Activated T-helper 2 cell treated with anti-CD3 and anti-CD28 coated beads, Interferon-gamma antibody, Interleukin-2, Interleukin-4, amounts not matched to agents 10 μg/mL and 5 μg/mL and 100 μg/mL, durations not matched to agents 14 hours and 24 hours and 36 hours (primary cell): Measurements from ENCODE around the gene DBNL. TPM values are rescaled to one million over a fixed set of nuclear protein-coding genes. Genes with fewer than 3 reads are reported as not detected.

Experiments
- DNase-seq: peaks from one replicate; pipeline ENCODE4 v3.0.0; 2021; ENCODE audit warnings: low spot score
- H3K27ac Mint-ChIP-seq: one replicate; pipeline ENCODE4 v1.8.0; 2021; ENCODE audit warnings: mixed read lengths
- H3K27me3 Mint-ChIP-seq: one replicate; pipeline ENCODE4 v1.8.0; 2021; ENCODE audit warnings: low read depth, mixed read lengths
- H3K36me3 Mint-ChIP-seq: one replicate; pipeline ENCODE4 v1.8.0; 2021; ENCODE audit warnings: low read depth, mixed read lengths
- H3K4me1 Mint-ChIP-seq: one replicate; pipeline ENCODE4 v1.8.0; 2021; ENCODE audit warnings: low read depth, mixed read lengths
- H3K4me3 Mint-ChIP-seq: one replicate; pipeline ENCODE4 v1.8.0; 2021; ENCODE audit warnings: low read depth, mild to moderate bottlenecking, moderate library complexity, mixed read lengths
- H3K9me3 Mint-ChIP-seq: one replicate; pipeline ENCODE4 v1.8.0; 2021; ENCODE audit warnings: mixed read lengths
- intact Hi-C: fragments of 100-400 bp; cut with micrococcal nuclease; formaldehyde crosslinking; loops from one replicate; pipeline ENCODE4 v1.15.1; 2023
- total RNA-seq: library from RNA; stranded (reverse); gene quantifications from 2 replicates; pipeline ENCODE4 v1.2.3, GENCODE V29; 2022

The DBNL gene
- total RNA-seq, 1 donor from 2014 or later, result 143 TPM

- H3K4me3 Mint-ChIP-seq, result no peak overlapping the region
- peaks cover 28% of the 10 kb centered on the region for H3K4me1 Mint-ChIP-seq
- intact Hi-C loops, result no loop called here
- no peak for DNase-seq
- H3K36me3 Mint-ChIP-seq, result peaks cover 55% of the 10 kb centered on the region
- peak overlapping the region; percentile 17 for H3K27ac Mint-ChIP-seq
- no peaks in the 10 kb centered on the region for H3K9me3 Mint-ChIP-seq
- H3K27me3 Mint-ChIP-seq, result no peaks in the 10 kb centered on the region
Observed at GRCh38 chr7:44079331-44080021, 35.0 kb downstream of the DBNL start.

- DNase-seq, result no peak
- peaks cover 28% of the 10 kb centered on the region for H3K4me1 Mint-ChIP-seq
- intact Hi-C loops, result no loop called here
- H3K27ac Mint-ChIP-seq, result no peak overlapping the region
- peaks cover 49% of the 10 kb centered on the region for H3K36me3 Mint-ChIP-seq
- no peaks in the 10 kb centered on the region for H3K9me3 Mint-ChIP-seq
- no peak overlapping the region for H3K4me3 Mint-ChIP-seq
- no peaks in the 10 kb centered on the region for H3K27me3 Mint-ChIP-seq
Observed at GRCh38 chr7:44080118-44080517, 35.6 kb downstream of the DBNL start.

- Mint-ChIP-seq H3K36me3 (peaks cover 45% of the 10 kb centered on the region), H3K9me3 (no peaks in the 10 kb centered on the region), H3K27me3 (no peaks in the 10 kb centered on the region), H3K4me3 (peak overlapping the region; percentile 87), H3K27ac (peak overlapping the region; percentile 94), H3K4me1 (peaks cover 31% of the 10 kb centered on the region)
- intact Hi-C loops, result no loop called here
- DNase-seq, result no peak
Observed at GRCh38 chr7:44080686-44081265, 36.3 kb downstream of the DBNL start.

- intact Hi-C loops, result no loop called here
Observed at GRCh38 chr7:44081266-44081748, 36.8 kb downstream of the DBNL start.

GRCh38 chr7:44082541-44083207, 38.2 kb downstream of the DBNL start:
- H3K4me3 Mint-ChIP-seq, result peak overlapping the region; percentile 80
- intact Hi-C loops, result loop anchor here (1.0 to 2.0 kb wide), 5 partner anchors 38 to 176 kb away; partner anchors contain the start of genes DBNL, POLD2 and YKT6
- H3K27ac Mint-ChIP-seq, result peak overlapping the region; percentile 67
- no peaks in the 10 kb centered on the region for H3K9me3 Mint-ChIP-seq
- H3K36me3 Mint-ChIP-seq, result peaks cover 32% of the 10 kb centered on the region
- peak; percentile 98 for DNase-seq
- no peaks in the 10 kb centered on the region for H3K27me3 Mint-ChIP-seq
- H3K4me1 Mint-ChIP-seq, result peaks cover 29% of the 10 kb centered on the region

More at GRCh38 chr7:44081266-44081748, 36.8 kb downstream of the DBNL start:
- H3K27ac Mint-ChIP-seq, result peak overlapping the region; percentile 94
- peak overlapping the region; percentile 87 for H3K4me3 Mint-ChIP-seq
- H3K27me3 Mint-ChIP-seq, result no peaks in the 10 kb centered on the region
- H3K36me3 Mint-ChIP-seq, result peaks cover 42% of the 10 kb centered on the region
- DNase-seq, result no peak
- no peaks in the 10 kb centered on the region for H3K9me3 Mint-ChIP-seq
- H3K4me1 Mint-ChIP-seq, result peaks cover 31% of the 10 kb centered on the region

GRCh38 chr7:44083796-44084195, 39.3 kb downstream of the DBNL start:
- H3K4me1 Mint-ChIP-seq, result peaks cover 22% of the 10 kb centered on the region
- no peak for DNase-seq
- peak overlapping the region; percentile 26 for H3K27ac Mint-ChIP-seq
- H3K4me3 Mint-ChIP-seq, result peak overlapping the region; percentile 66
- intact Hi-C loops, result loop anchor here (2.0 kb wide), 2 partner anchors 65 to 117 kb away; partner anchors contain the start of gene YKT6
- H3K36me3 Mint-ChIP-seq, result peaks cover 21% of the 10 kb centered on the region
- no peaks in the 10 kb centered on the region for H3K27me3 Mint-ChIP-seq
- no peaks in the 10 kb centered on the region for H3K9me3 Mint-ChIP-seq

GRCh38 chr7:44084701-44085100, 40.2 kb downstream of the DBNL start:
- Mint-ChIP-seq H3K27ac (no peak overlapping the region), H3K9me3 (no peaks in the 10 kb centered on the region), H3K36me3 (peaks cover 17% of the 10 kb centered on the region), H3K4me1 (peaks cover 20% of the 10 kb centered on the region), H3K27me3 (no peaks in the 10 kb centered on the region), H3K4me3 (no peak overlapping the region)
- intact Hi-C loops, result no loop called here
- DNase-seq, result no peak

GRCh38 chr7:44085546-44085945, 41.0 kb downstream of the DBNL start:
- intact Hi-C loops, result no loop called here
- DNase-seq, result no peak
- H3K27me3 Mint-ChIP-seq, result no peaks in the 10 kb centered on the region
- no peak overlapping the region for H3K4me3 Mint-ChIP-seq
- peaks cover 17% of the 10 kb centered on the region for H3K4me1 Mint-ChIP-seq
- no peaks in the 10 kb centered on the region for H3K9me3 Mint-ChIP-seq
- H3K27ac Mint-ChIP-seq, result no peak overlapping the region
- peaks cover 10% of the 10 kb centered on the region for H3K36me3 Mint-ChIP-seq

- Mint-ChIP-seq H3K9me3 (no peaks in the 10 kb centered on the region), H3K27me3 (no peaks in the 10 kb centered on the region), H3K4me1 (peaks cover 7% of the 10 kb centered on the region), H3K27ac (no peak overlapping the region), H3K36me3 (no peaks in the 10 kb centered on the region), H3K4me3 (no peak overlapping the region)
- DNase-seq, result no peak
- intact Hi-C loops, result no loop called here
Observed at GRCh38 chr7:44086627-44087026, 42.1 kb downstream of the DBNL start.

- no peak overlapping the region for H3K27ac Mint-ChIP-seq
- H3K36me3 Mint-ChIP-seq, result no peaks in the 10 kb centered on the region
- no peak for DNase-seq
Observed at GRCh38 chr7:44087911-44088838, 43.7 kb downstream of the DBNL start.

GRCh38 chr7:44093102-44093641, 48.7 kb downstream of the DBNL start:
- intact Hi-C loops, result no loop called here
- H3K9me3 Mint-ChIP-seq, result no peaks in the 10 kb centered on the region
- DNase-seq, result no peak
- H3K4me1 Mint-ChIP-seq, result peaks cover 26% of the 10 kb centered on the region
- no peak overlapping the region for H3K4me3 Mint-ChIP-seq
- no peaks in the 10 kb centered on the region for H3K27me3 Mint-ChIP-seq
- H3K36me3 Mint-ChIP-seq, result no peaks in the 10 kb centered on the region
- H3K27ac Mint-ChIP-seq, result no peak overlapping the region

More at GRCh38 chr7:44087911-44088838, 43.7 kb downstream of the DBNL start:
- no peak overlapping the region for H3K4me3 Mint-ChIP-seq
- H3K27me3 Mint-ChIP-seq, result no peaks in the 10 kb centered on the region
- H3K9me3 Mint-ChIP-seq, result no peaks in the 10 kb centered on the region
- H3K4me1 Mint-ChIP-seq, result peaks cover 8% of the 10 kb centered on the region
- intact Hi-C loops, result no loop called here

- no peaks in the 10 kb centered on the region for H3K36me3 Mint-ChIP-seq
- H3K4me1 Mint-ChIP-seq, result peaks cover 28% of the 10 kb centered on the region
- no peak overlapping the region for H3K27ac Mint-ChIP-seq
- intact Hi-C loops, result no loop called here
- DNase-seq, result no peak
- H3K9me3 Mint-ChIP-seq, result no peaks in the 10 kb centered on the region
- no peak overlapping the region for H3K4me3 Mint-ChIP-seq
- H3K27me3 Mint-ChIP-seq, result no peaks in the 10 kb centered on the region
Observed at GRCh38 chr7:44094365-44094764, 49.9 kb downstream of the DBNL start.
